A673 (cell line): ENCODE results near the gene TENM3.

Source experiments
- CTCF ChIP-seq: fragments of 300-800, 200-600 bp; sonication (generic); conservative IDR thresholded peaks from 2 replicates; pipeline ENCODE4 v1.5.1; 2017; ENCODE audit warnings: low read depth, mild to moderate bottlenecking, antibody characterized with exemption, low read length, moderate library complexity, mixed read lengths
- EZH2 ChIP-seq: fragments of 200-600 bp; sonication (generic); IDR thresholded peaks from 2 replicates; pipeline ENCODE4 v1.6.1; 2017; ENCODE audit warnings: borderline replicate concordance, low read depth, mild to moderate bottlenecking, mixed read lengths, antibody characterized with exemption, low read length; ENCODE audit not compliant: poor library complexity, severe bottlenecking

GRCh38 chr4:182254026-182254780, 11.0 kb downstream of the TENM3 start:
- no peak for TF ChIP-seq CTCF
- no peak for TF ChIP-seq EZH2
